KBM-7 (cell line): ENCODE measurements around the gene TMEM88.
"Not testable (repeated sequence)": the region's sequence is repeated elsewhere in the genome, so short reads cannot be mapped to it uniquely, and the experiment has no call there.

Experiments used
- DNase-seq: peaks from one replicate; pipeline ENCODE4 v3.0.0-alpha.2; 2015
- in situ Hi-C: fragments of 300-500 bp; cut with MboI; formaldehyde crosslinking; loops from 2 replicates; pipeline ENCODE4 v1.14.3; 2020; ENCODE audit warnings: low sequenced_read_pairs, low pct_unique_long_range_greater_than_20kb, mixed read lengths

TMEM88 gene

GRCh38 chr17:7852919-7853690 lies 1.8 kb upstream of the TMEM88 start:
- in situ Hi-C loops, result no loop called here
- no peak for DNase-seq

GRCh38 chr17:7853691-7854038 lies 1.2 kb upstream of the TMEM88 start:
- in situ Hi-C loops, result no loop called here
- no peak for DNase-seq

- DNase-seq, result no peak
- in situ Hi-C loops, result no loop called here
Measured at GRCh38 chr17:7854078-7854777, 638 bp upstream of the TMEM88 start.

GRCh38 chr17:7855660-7856010 lies 769 bp downstream of the TMEM88 start:
- in situ Hi-C loops, result no loop called here
- DNase-seq, result no peak

- in situ Hi-C loops, result no loop called here
- DNase-seq, result peak; percentile 74
Measured at GRCh38 chr17:7856011-7856810, 1.3 kb downstream of the TMEM88 start.

- in situ Hi-C loops, result no loop called here
- DNase-seq, result peak; percentile 99
Measured at GRCh38 chr17:7856811-7857712, 2.2 kb downstream of the TMEM88 start, which contains the start of gene NAA38. Gene NAA38 (minus strand): TSS chr17:7857559. CDS start chr17:7857463, 96 bp downstream.

- DNase-seq, result peak; percentile 97
- in situ Hi-C loops, result no loop called here
Measured at GRCh38 chr17:7857713-7858521, 3.1 kb downstream of the TMEM88 start, which contains the start of gene CYB5D1. Gene CYB5D1 (plus strand): TSS chr17:7858003. CDS start chr17:7858135, 132 bp downstream.

GRCh38 chr17:7858522-7858810 lies 3.6 kb downstream of the TMEM88 start:
- in situ Hi-C loops, result no loop called here
- DNase-seq, result peak; percentile 75

GRCh38 chr17:7859028-7859427 lies 4.2 kb downstream of the TMEM88 start:
- no peak for DNase-seq
- in situ Hi-C loops, result no loop called here

GRCh38 chr17:7862692-7863437 lies 8.0 kb downstream of the TMEM88 start:
- DNase-seq, result peak; percentile 58

GRCh38 chr17:7864384-7864783 lies 9.5 kb downstream of the TMEM88 start:
- in situ Hi-C loops, result not testable (repeated sequence)

More at GRCh38 chr17:7862692-7863437, 8.0 kb downstream of the TMEM88 start:
- in situ Hi-C loops, result no loop called here

GRCh38 chr17:7864995-7865650 lies 10.3 kb downstream of the TMEM88 start:
- in situ Hi-C loops, result no loop called here
- DNase-seq, result no peak

More at GRCh38 chr17:7864384-7864783, 9.5 kb downstream of the TMEM88 start:
- DNase-seq, result not testable (repeated sequence)

GRCh38 chr17:7867881-7868329 lies 13.0 kb downstream of the TMEM88 start:
- in situ Hi-C loops, result no loop called here
- DNase-seq, result peak; percentile 72

GRCh38 chr17:7873051-7873450 lies 18.2 kb downstream of the TMEM88 start:
- in situ Hi-C loops, result no loop called here
- DNase-seq, result no peak

GRCh38 chr17:7875804-7876370 lies 21.0 kb downstream of the TMEM88 start:
- in situ Hi-C loops, result no loop called here
- DNase-seq, result no peak

GRCh38 chr17:7878234-7878633 lies 23.4 kb downstream of the TMEM88 start:
- no peak for DNase-seq
- in situ Hi-C loops, result no loop called here
